Endodermal cell (in vitro differentiated cells): Measurements from ENCODE around the gene DPF3. TPM values are rescaled to one million over a fixed set of nuclear protein-coding genes. Genes with fewer than 3 reads are reported as not detected.

Experiments used
- DNase-seq: peaks from one replicate; pipeline ENCODE4 v3.0.0-alpha.2; 2017
- H3K27ac ChIP-seq: 2 replicates; pipeline ENCODE4 v1.5.1; 2013; ENCODE audit warnings: mild to moderate bottlenecking, low read depth, low read length, moderate library complexity
- H3K27me3 ChIP-seq: 2 replicates; pipeline ENCODE4 v1.6.1; 2013; ENCODE audit warnings: mild to moderate bottlenecking, low read length, moderate library complexity; ENCODE audit not compliant: insufficient read depth, control insufficient read depth, poor library complexity, severe bottlenecking
- H3K36me3 ChIP-seq: 2 replicates; pipeline ENCODE4 v1.7.0; 2013; ENCODE audit warnings: mild to moderate bottlenecking, low read length, moderate library complexity; ENCODE audit not compliant: control insufficient read depth, insufficient read depth
- H3K4me1 ChIP-seq: one replicate; pipeline ENCODE4 v1.7.0; 2013; ENCODE audit warnings: low read length; ENCODE audit not compliant: control insufficient read depth, insufficient read depth
- H3K4me3 ChIP-seq: 2 replicates; pipeline ENCODE4 v1.5.1; 2013; ENCODE audit warnings: mild to moderate bottlenecking, low read length, moderate library complexity
- H3K9ac ChIP-seq: 2 replicates; pipeline ENCODE4 v1.6.1; 2013; ENCODE audit warnings: mild to moderate bottlenecking, low read length, moderate library complexity; ENCODE audit not compliant: poor library complexity, severe bottlenecking; ENCODE audit errors: extremely low read depth
- H3K9me3 ChIP-seq: 2 replicates; pipeline ENCODE4 v1.6.1; 2013; ENCODE audit warnings: mild to moderate bottlenecking, low read length, moderate library complexity; ENCODE audit not compliant: control insufficient read depth
- H3K27ac Mint-ChIP-seq: 2 replicates; pipeline ENCODE4 v1.8.0; 2020; ENCODE audit warnings: mixed read lengths
- H3K27me3 Mint-ChIP-seq: 2 replicates; pipeline ENCODE4 v1.8.0; 2021; ENCODE audit warnings: mild to moderate bottlenecking, mixed read lengths; ENCODE audit not compliant: insufficient read depth
- H3K36me3 Mint-ChIP-seq: 2 replicates; pipeline ENCODE4 v1.8.0; 2020; ENCODE audit warnings: low read depth, mixed read lengths
- H3K4me1 Mint-ChIP-seq: 2 replicates; pipeline ENCODE4 v1.8.0; 2020; ENCODE audit warnings: mixed read lengths
- H3K4me3 Mint-ChIP-seq: 2 replicates; pipeline ENCODE4 v1.8.0; 2020; ENCODE audit warnings: mild to moderate bottlenecking, moderate library complexity, mixed read lengths
- H3K9me3 Mint-ChIP-seq: 2 replicates; pipeline ENCODE4 v1.8.0; 2020; ENCODE audit warnings: mild to moderate bottlenecking, mixed read lengths
- WGBS, 2 experiments: methylation state at CpG; one replicate each; pipeline versions ENCODE4 v1.1.5 to v1.1.7; 2013; ENCODE audit warnings: missing lambda C conversion rate in 2 of 2, mixed read lengths in 1 of 2; ENCODE audit not compliant: insufficient coverage in 1 of 2, insufficient read length in 1 of 2; 5-methylcytosine and 5-hydroxymethylcytosine counted together
- total RNA-seq, 2 donors: library from RNA; stranded (reverse); fragmentation: NEBNext Ultra II Directional in 1 of 2; extraction: Animal tissue kit (Norgen Biotek cat#: 25700) in 1 of 2; gene quantifications; 2 replicates in 1 of 2; 3 replicates in 1 of 2; pipeline ENCODE4 v1.2.1, GENCODE V29; 2021
- TF ChIP-seq, protein P1 (sequence below): fragments of 200-600 bp; sonication (generic); conservative IDR thresholded peaks from 2 replicates; pipeline ENCODE4 v1.5.0; 2021; ENCODE audit warnings: antibody characterized with exemption, mild to moderate bottlenecking

Gene DPF3
- total RNA-seq, 2 donors from 2014 or later: not detected

DNA sequence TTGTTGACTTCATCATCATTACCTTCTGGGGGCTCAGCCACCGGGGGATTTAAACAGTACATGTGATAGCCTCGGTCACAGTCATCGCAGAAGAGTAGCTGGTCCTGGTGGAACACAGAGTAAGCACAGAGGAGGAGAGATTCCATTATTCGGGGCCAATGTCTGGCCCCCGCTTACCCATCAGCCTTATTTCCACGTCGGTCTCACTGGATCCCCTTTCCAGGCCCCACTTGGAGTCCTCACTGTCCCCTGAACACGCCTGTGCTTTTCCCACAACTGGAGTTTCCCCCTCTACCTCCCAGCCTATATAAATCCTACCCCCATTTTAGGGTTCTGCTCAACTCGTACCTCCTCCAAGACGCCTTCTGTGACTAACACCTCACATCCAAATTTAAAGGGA, 274.0 kb downstream of the DPF3 start:
- peak; percentile 17 for DNase-seq

DNA sequence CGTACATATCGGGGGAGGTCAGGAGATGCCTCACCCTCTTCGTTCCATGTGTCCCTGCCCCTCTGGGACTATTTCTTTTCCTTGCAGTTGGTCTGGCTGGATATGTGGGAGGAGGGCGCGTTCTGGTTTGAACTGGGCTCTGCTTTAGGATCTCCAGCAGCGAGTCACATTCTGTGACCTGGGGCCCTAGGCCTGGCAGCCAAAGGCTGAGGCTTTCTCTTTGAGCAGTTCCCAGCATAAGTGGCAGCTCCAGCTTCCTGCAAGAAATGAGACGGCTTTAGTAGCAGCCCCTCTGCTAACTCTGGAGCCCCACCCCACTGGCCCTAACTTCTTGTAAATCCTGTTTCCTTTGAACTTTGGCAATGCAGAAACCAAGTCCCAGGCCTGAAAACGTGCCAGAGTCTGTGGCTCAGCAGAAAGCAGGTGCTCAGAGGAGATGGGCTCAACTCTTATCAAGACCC, 274.8 kb downstream of the DPF3 start:
- H3K36me3 Mint-ChIP-seq: no peaks in the 10 kb centered on the region
- Histone ChIP-seq H3K27me3 (no peaks in the 10 kb centered on the region), H3K4me1 (no peaks in the 10 kb centered on the region), H3K36me3 (no peaks in the 10 kb centered on the region), H3K4me3 (no peak overlapping the region), H3K9me3 (peaks cover 8% of the 10 kb centered on the region), H3K27ac (no peak overlapping the region), H3K9ac (no peak overlapping the region)
- H3K27me3 Mint-ChIP-seq: peaks cover 13% of the 10 kb centered on the region
- peaks cover 6% of the 10 kb centered on the region for H3K9me3 Mint-ChIP-seq
- H3K27ac Mint-ChIP-seq: no peak overlapping the region
- TF ChIP-seq, protein P1, sequence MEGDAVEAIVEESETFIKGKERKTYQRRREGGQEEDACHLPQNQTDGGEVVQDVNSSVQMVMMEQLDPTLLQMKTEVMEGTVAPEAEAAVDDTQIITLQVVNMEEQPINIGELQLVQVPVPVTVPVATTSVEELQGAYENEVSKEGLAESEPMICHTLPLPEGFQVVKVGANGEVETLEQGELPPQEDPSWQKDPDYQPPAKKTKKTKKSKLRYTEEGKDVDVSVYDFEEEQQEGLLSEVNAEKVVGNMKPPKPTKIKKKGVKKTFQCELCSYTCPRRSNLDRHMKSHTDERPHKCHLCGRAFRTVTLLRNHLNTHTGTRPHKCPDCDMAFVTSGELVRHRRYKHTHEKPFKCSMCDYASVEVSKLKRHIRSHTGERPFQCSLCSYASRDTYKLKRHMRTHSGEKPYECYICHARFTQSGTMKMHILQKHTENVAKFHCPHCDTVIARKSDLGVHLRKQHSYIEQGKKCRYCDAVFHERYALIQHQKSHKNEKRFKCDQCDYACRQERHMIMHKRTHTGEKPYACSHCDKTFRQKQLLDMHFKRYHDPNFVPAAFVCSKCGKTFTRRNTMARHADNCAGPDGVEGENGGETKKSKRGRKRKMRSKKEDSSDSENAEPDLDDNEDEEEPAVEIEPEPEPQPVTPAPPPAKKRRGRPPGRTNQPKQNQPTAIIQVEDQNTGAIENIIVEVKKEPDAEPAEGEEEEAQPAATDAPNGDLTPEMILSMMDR: no peak
- H3K4me1 Mint-ChIP-seq: peaks cover 8% of the 10 kb centered on the region
- no peak overlapping the region for H3K4me3 Mint-ChIP-seq
- DNase-seq: peak; percentile 36
- WGBS, 2 experiments: 88 to 89% methylated on average over 5 to 8 of the region's 8 CpGs

More for the DNA sequence above, 274.0 kb downstream of the DPF3 start:
- Mint-ChIP-seq H3K27ac (no peak overlapping the region), H3K9me3 (peaks cover 8% of the 10 kb centered on the region), H3K36me3 (no peaks in the 10 kb centered on the region), H3K4me3 (no peak overlapping the region), H3K4me1 (peaks cover 8% of the 10 kb centered on the region), H3K27me3 (peaks cover 13% of the 10 kb centered on the region)
- TF ChIP-seq, protein P1: no peak
- Histone ChIP-seq H3K27me3 (no peaks in the 10 kb centered on the region), H3K4me1 (no peaks in the 10 kb centered on the region), H3K9ac (no peak overlapping the region), H3K36me3 (no peaks in the 10 kb centered on the region), H3K9me3 (peaks cover 8% of the 10 kb centered on the region), H3K4me3 (no peak overlapping the region), H3K27ac (no peak overlapping the region)
- 92 to 97% methylated on average over 9 to 10 of the region's 10 CpGs for WGBS, 2 experiments

DNA sequence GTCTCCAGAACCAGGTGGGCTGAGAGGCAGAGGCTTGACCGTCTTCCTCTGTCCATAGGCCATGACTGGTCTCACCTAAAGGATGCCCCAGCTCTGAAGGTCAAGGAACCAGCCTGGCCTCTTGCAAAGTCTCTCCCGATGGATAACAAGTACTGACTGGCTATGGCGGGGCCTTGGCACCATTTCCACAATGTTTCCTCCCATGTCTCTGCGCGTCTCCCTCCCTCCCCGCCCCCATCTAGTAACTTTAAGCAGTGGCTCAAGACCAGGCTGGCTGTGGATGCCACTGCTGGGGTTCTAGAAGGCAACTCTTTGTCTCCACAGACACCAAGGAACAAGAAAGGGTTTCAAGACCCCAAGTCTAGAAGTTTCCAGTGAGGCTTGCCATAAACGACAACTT, 275.5 kb downstream of the DPF3 start:
- H3K9ac ChIP-seq: no peak overlapping the region
- H3K27ac ChIP-seq: no peak overlapping the region
- WGBS, 2 experiments: 90 to 98% methylated on average over 5 to 7 of the region's 7 CpGs

More for the DNA sequence above, 275.5 kb downstream of the DPF3 start:
- TF ChIP-seq, protein P1: no peak
- peaks cover 8% of the 10 kb centered on the region for H3K4me1 Mint-ChIP-seq
- H3K36me3 ChIP-seq: no peaks in the 10 kb centered on the region
- no peaks in the 10 kb centered on the region for H3K27me3 ChIP-seq
- H3K27ac Mint-ChIP-seq: no peak overlapping the region
- H3K4me1 ChIP-seq: no peaks in the 10 kb centered on the region
- H3K9me3 Mint-ChIP-seq: peaks cover 4% of the 10 kb centered on the region
- no peak overlapping the region for H3K4me3 ChIP-seq
- peaks cover 8% of the 10 kb centered on the region for H3K9me3 ChIP-seq
- DNase-seq: no peak
- H3K4me3 Mint-ChIP-seq: no peak overlapping the region
- H3K36me3 Mint-ChIP-seq: no peaks in the 10 kb centered on the region
- peaks cover 13% of the 10 kb centered on the region for H3K27me3 Mint-ChIP-seq
